ENCODE measurements around the gene DNAH3.
"Not testable (repeated sequence)": the region's sequence is repeated elsewhere in the genome, so short reads cannot be mapped to it uniquely, and the experiment has no call there.

DNAH3 gene

GRCh38 chr16:20989496-20990070 is 161.1 kb downstream of the DNAH3 start:
- not testable (repeated sequence) for DNase-seq

- DNase-seq = no peak
These were observed 163.6 kb downstream of the DNAH3 start for GRCh38 chr16:20987049-20987448.

GRCh38 chr16:20984019-20984418 is 166.6 kb downstream of the DNAH3 start:
- no peak for DNase-seq

GRCh38 chr16:20976576-20976975 is 174.1 kb downstream of the DNAH3 start:
- DNase-seq = no peak

GRCh38 chr16:20973201-20973600 is 177.4 kb downstream of the DNAH3 start:
- not testable (repeated sequence) for DNase-seq

- no peak for DNase-seq
These were observed 179.2 kb downstream of the DNAH3 start for GRCh38 chr16:20971401-20971800.

- no peak for DNase-seq
These were observed 181.3 kb downstream of the DNAH3 start for GRCh38 chr16:20969386-20969785.

GRCh38 chr16:20968765-20969164 is 181.9 kb downstream of the DNAH3 start:
- DNase-seq = no peak

- DNase-seq = no peak
These were observed 189.7 kb downstream of the DNAH3 start for GRCh38 chr16:20960899-20961298.

- DNase-seq = no peak
These were observed 193.5 kb downstream of the DNAH3 start for GRCh38 chr16:20957153-20957552.

GRCh38 chr16:20956319-20956718 is 194.3 kb downstream of the DNAH3 start:
- no peak for DNase-seq

GRCh38 chr16:20954574-20954973 is 196.1 kb downstream of the DNAH3 start:
- no peak for DNase-seq

- DNase-seq = no peak
These were observed 198.3 kb downstream of the DNAH3 start for GRCh38 chr16:20952139-20952920.

- DNase-seq = no peak
These were observed 200.4 kb downstream of the DNAH3 start for GRCh38 chr16:20950294-20950693.

GRCh38 chr16:20949660-20950059 is 201.0 kb downstream of the DNAH3 start:
- DNase-seq = no peak

- DNase-seq = no peak
These were observed 202.2 kb downstream of the DNAH3 start for GRCh38 chr16:20948444-20948843.

- DNase-seq = no peak
These were observed 204.5 kb downstream of the DNAH3 start for GRCh38 chr16:20946015-20946629.

GRCh38 chr16:20945575-20945875 is 205.1 kb downstream of the DNAH3 start:
- DNase-seq = not testable (repeated sequence)

GRCh38 chr16:20944861-20945574 is 205.6 kb downstream of the DNAH3 start:
- peak; percentile 58 for DNase-seq

- DNase-seq = no peak
These were observed 208.4 kb downstream of the DNAH3 start for GRCh38 chr16:20942256-20942655.

- no peak for DNase-seq
These were observed 209.1 kb downstream of the DNAH3 start for GRCh38 chr16:20941636-20941926.

- DNase-seq = peak; percentile 55
These were observed 209.6 kb downstream of the DNAH3 start for GRCh38 chr16:20940871-20941635.

GRCh38 chr16:20939611-20940010 is 211.0 kb downstream of the DNAH3 start:
- peak; percentile 64 for DNase-seq

All from activated CD4-positive, alpha-beta T cell treated with anti-CD3 and anti-CD28 coated beads, Interleukin-2, amount 50 U/mL, for 16 hours (primary cell).